ENCODE measurements around the gene TESPA1.

DNA sequence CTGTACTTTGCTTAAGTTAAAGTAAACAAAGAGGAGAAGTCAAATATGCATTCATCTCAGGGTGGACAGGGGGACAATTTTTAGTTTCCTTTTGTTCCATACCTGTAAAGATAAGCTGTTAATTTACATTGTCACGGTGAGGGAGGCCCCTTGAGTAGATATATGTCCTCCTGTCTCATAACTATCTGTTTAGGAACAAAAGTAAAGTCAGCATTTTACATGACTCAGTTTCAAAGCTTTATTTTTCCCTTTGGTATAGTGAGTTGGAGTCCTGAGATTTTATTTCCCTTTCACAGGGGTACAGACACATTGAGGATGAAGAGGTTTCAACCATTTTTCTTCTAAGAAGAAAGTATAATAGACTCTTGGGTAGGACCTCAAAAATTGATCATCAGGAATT is 50.1 kb downstream of the TESPA1 start:
- no peak for TF ChIP-seq POLR2A (IDR thresholded peaks at IDR 0.05; ENCODE audit: low read depth, low read length)
- no peak for TF ChIP-seq POLR2AphosphoS5 (IDR thresholded peaks at IDR 0.05; ENCODE audit: low read depth, low read length)
- TF ChIP-seq TAF1 (IDR thresholded peaks at IDR 0.05; ENCODE audit: borderline replicate concordance, low read depth, low read length) = no peak
